Erythroblast (primary cell): ENCODE results near the gene PCBP3.
A peak's percentile ranks its signal among the peaks of the same experiment; 100 is the strongest.
"Not testable (repeated sequence)": the region's sequence is repeated elsewhere in the genome, so short reads cannot be mapped to it uniquely, and the experiment has no call there.

Experiments used
- DNase-seq, 2 experiments: peaks; one replicate each; lab custom pipeline; 2025; lab: John Stamatoyannopoulos, UW
- GATA1 ChIP-seq: IDR thresholded peaks from 2 replicates; pipeline ENCODE4 v1.6.1; 2011; ENCODE audit warnings: low read depth, mild to moderate bottlenecking, control low read depth, low read length, moderate library complexity
- POLR2A ChIP-seq: IDR thresholded peaks from 2 replicates; pipeline ENCODE4 v1.6.1; 2011; ENCODE audit warnings: mild to moderate bottlenecking, low read length

PCBP3 gene

DNA sequence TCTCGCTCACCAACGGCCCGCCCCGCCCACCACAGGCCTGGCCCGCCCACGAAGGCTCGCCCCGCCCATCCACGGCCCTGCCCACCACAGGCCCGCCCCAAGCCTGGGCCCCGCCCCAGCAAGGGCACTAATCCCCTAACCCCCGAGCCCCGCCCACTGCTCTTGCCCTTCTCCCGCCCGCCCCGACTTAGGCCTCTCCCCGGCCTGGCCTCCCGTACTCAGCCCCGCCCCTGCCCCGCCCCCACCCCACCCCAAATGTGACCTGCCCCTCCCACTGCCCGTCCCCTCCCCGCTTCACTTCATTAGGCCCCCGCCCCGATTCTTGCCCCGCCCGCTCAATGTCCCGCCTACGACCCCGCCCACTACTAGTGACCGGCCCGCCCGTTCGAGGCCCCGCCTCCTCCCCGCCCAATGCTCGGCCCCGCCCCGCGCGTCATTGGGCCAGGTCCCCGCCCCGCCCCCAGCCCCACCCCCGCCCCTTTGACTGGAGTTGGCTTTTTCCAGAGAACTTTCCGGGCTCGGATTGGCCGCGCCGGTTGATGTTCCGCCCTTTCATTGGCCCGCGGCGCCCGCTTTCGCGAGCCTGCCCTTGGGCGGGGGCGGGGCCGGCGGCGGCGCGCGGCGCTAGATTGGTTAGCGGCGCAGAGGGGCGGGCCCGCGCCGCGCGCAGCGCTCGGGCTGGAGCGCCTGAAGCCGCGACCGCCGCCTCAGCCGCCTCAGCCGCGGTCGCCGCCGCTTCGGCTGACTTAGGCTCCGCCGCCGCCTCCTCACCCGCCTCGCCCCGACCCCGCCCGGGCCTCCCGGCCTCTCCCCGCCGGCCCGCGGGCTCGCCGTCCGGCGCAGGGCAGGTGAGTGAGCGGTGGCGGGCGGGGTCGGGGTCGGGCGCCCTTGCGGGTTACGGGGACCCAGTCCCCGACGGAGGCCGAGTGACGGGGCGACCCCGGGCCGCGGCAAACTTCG lies at the start of gene PCBP3:
TSS of gene PCBP3 (plus strand) at position 705 of the 960 bp plus-strand sequence. CDS start 206,361 bp downstream, outside the sequence.
- peak; percentile 90 to 94 for DNase-seq
- TF ChIP-seq POLR2A (no peak), GATA1 (no peak)

DNA sequence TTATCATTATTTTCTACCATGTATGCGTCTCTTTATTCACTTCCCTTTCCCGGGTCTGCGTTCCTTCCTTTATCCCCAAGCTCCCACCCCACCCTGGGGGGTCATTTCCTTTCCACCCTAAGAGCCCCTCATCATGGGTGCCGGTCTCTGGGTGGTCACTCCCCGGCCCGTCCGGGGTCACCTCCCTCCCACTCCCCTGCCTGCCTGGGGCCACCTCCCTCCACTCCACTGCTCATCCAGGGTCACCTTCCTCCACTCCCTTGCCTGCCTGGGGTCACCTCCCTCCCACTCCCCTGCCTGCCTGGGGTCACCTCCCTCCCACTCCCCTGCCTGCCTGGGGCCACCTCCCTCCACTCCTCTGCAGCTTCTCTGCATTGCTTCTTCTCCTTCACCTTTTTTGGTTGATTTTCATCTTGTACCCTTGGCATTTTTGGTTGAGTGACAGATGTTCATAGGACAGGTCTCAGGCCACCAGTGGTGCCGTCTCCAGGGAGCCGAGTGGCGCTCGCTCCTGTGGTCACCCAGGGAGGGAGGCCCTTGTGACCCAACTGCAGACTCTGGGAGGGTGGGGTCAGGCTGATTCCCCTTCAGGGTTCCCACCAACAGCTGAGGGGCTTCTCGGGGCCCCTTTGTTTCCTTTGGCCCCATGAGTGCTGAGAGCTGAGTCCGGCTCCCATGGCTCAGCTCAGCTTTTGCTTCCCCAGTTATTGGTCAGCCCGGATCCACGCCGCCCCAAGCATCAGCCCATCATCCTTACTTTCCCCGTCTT lies 48.6 kb upstream of the PCBP3 start:
- no peak for TF ChIP-seq POLR2A
- no peak for TF ChIP-seq GATA1
- no peak for DNase-seq

DNA sequence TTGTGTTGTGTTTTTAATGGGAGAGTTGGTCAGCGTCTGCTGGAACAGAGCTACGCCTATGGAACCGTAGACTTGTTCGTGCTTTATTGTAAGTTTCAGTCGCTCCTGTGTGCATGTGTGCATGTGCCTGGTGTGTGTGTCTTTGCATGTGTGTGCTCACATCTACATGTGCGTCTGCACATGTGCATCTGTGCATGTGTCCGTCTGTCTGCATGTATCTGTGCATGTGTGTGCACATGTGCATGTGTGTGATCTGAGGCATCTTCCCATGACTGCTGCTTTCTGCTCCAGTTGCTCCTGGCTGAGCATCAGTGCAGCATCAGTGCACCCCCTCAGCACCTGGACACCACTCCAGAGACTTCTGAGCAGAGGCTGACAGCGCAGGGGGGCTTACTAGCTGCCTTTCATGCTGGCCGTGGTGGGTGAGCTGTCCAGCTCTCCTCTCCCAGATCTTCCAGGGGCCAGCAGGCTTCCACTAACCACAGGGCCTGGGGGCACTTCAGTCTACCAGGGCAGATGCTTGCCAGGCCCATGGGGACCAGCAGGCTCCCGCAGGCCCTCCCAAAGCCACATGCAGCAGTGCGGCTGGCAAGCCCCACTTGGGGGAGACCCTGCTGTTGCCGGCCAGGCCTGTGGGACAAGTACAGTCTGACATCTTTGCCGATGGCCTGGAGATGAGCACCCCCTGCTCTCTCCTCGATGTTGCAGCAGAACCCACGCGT lies 47.8 kb upstream of the PCBP3 start:
- DNase-seq: no peak
- TF ChIP-seq GATA1: no peak
- TF ChIP-seq POLR2A: no peak

DNA sequence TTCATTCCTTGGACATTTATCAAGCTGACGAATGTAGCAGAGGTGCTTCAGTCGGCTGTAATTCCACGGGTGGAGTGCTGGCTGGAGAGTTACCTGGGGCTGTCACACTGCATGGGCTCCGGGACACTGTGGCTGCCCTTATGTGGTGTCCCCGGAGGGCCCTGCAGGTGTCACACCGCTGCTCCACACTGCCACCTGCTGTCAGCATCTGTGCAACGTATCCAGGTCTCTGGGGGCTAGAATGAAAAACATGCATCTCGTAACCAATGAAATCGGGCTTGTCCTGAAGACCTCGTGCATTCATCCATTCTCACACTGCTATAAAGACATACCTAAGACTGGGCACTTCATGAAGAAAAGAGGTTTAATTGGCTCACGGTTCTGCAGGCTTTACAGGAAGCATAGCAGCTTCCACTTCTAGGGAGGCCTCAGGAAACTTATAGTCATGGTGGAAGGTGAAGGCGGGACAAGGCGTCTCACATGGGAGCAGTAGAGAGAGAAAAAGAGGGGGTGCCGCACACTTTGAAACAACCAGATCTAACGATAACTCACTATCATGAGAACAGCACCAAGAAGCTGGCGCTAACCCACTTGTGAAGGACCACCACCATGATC lies 46.7 kb upstream of the PCBP3 start:
- TF ChIP-seq POLR2A: no peak
- TF ChIP-seq GATA1: no peak
- DNase-seq: peak; percentile 62 to 79

DNA sequence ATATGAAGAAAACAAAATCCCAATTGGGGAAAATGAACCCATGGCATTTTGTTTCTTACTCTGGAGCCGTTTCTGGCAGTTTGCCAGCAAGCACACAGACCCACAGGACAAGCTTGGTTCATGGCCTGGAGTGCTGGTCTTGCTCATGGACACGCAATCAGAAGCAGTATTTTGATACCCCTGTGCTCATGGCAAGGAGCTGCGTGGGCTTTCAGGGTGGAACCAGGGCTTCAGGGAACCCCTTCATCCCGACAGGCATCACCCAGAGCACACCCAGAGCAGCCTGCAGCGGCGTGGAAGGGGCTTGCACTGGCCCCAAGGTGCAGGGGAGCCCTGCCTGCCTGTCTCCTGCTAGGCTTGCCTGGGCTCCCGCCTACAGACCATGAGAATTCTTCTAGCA lies 45.4 kb upstream of the PCBP3 start:
- TF ChIP-seq GATA1 (no peak), POLR2A (no peak)
- DNase-seq: peak in 1 of 2 experiments; percentile 13

DNA sequence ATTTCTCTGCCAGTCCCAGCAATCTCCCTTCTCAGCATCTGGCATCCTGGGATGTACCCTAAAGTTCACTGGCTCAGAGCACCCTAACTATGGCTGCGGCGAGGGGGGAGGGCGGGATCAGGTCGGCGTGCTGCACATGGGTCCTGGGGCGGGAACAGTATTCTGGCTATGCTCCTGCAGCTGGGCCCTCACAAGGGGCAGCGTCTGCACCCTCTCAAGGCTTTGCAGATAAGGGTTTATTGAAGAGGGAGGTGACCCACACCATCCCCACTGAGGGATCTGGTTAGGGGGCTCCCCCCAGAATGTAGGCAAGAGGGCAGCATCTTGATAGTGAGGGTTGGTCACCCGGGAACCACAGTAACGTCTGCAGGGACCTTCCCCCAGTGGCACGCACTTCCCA lies 44.9 kb upstream of the PCBP3 start:
- no peak for TF ChIP-seq GATA1
- TF ChIP-seq POLR2A: no peak
- no peak for DNase-seq

DNA sequence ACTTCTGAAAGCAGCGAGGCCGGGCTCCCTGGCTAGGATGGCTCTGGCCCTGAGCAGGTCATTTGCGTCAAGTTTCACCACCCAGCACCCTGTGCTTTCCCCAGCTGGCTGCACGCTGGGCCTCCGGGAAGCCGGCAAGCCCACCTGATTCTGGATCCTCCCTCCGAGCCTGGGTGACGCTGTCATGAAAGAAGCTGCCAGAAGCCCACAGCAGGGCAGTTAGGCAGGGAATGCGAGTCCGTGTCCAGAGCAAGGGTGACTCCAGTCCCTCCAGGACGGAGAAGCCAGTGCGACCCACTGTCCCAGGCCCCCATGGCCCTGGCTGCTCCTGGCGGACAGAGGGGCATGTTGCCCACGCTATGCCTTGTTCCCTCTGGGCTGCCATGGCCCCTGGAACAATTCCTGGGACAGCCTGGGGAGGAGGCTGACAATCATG lies 44.4 kb upstream of the PCBP3 start:
- TF ChIP-seq GATA1 (no peak), POLR2A (no peak)
- DNase-seq: no peak

DNA sequence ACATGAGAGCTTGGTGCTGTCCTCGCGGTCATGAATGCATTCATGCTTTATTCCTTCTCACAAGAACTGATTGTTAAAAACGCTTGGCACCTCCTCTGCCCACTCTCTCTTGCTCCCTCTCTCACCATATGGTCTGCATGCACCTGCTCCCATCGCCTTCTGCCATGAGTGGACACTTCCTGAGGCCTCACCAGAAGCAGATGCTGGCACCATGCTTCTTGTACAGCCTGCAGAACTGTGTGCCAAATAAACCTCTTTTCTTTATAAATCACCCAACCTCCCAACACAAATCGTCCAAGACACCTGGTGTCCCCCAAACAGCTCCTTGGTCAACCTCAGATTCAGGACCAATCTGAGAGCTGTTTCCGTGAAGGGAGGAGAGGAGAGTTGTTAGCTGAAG lies 43.3 kb upstream of the PCBP3 start:
- no peak for DNase-seq
- TF ChIP-seq POLR2A (no peak), GATA1 (no peak)

DNA sequence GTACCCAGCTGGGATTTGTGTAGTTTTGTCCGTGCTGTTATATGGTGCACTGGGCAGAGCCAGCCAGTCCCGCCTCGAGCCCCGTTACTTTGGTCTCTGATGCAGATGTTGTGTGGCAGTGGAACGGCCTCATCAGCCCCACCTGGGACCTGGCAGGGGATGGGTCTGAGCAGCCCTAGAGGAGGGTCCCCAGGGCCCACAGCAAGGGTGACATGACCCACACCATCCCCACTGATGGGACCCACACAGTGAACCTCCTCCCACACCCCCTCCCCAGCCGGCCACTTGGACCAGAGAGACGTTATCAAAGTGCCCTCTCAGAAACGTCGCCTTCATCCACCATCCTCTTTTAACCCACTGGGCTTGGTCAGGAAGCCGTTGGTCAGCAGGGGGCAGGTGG lies 42.0 kb upstream of the PCBP3 start:
- DNase-seq: no peak
- TF ChIP-seq POLR2A (no peak), GATA1 (no peak)

DNA sequence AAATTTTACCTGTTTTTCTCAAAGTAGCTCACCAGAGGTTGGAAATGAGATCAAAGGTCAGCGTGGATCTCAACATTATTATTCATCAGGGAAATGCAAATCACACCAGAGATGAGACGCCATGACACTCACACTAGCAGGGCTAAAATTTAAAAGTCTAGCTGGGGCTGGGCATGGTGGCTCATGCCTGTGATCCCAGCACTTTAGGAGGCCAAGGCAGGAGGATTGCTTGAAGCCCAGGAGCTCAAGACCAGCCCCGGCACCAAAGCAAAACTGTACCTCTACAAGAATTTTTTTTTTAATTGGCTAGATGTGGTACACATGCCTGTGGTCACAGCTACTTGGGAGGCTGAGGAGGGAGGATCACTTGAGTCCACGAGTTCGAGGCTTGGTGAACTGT lies 41.4 kb upstream of the PCBP3 start:
- no peak for TF ChIP-seq GATA1
- no peak for TF ChIP-seq POLR2A
- no peak for DNase-seq

DNA sequence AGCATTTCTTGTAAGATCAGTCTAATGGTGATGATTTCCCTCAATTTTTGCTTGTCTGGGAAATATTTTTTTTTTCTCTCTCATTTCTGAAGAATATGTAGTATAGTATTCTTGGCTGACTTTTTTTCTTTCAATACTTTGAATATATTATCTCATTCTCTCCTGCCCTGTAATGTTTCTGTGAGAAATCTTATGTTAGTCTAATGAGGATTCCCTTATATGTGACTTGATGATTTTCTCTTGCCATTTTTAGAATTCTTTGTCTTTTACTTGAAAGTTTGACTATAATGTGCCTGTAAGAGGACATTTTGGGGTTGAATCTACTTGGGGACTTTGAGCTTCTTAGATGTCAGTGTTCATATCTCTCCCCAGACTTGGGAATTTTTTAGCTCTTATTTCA lies 40.0 kb upstream of the PCBP3 start:
- no peak for TF ChIP-seq POLR2A
- no peak for TF ChIP-seq GATA1
- no peak for DNase-seq

DNA sequence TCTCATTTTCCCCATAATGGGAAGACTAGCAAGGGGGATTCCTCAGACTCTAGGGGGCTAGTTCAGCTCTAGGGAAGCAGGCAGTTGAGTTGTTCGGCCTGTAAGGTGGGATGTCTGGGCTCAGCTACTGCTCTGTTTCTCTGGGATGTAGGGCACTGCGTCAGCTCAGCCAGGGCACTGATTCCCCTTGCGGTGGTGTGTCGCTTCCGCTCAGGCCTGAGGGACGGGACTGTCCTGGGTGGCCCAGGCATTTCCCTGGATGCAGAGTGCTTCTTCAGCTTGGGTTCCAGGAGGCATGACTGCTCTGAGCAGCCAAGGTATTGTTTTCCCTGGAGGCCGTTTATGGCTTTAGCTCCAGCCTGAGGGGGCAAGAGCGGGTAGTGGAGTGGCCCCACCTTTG lies 38.8 kb upstream of the PCBP3 start:
- DNase-seq: not testable (repeated sequence)

DNA sequence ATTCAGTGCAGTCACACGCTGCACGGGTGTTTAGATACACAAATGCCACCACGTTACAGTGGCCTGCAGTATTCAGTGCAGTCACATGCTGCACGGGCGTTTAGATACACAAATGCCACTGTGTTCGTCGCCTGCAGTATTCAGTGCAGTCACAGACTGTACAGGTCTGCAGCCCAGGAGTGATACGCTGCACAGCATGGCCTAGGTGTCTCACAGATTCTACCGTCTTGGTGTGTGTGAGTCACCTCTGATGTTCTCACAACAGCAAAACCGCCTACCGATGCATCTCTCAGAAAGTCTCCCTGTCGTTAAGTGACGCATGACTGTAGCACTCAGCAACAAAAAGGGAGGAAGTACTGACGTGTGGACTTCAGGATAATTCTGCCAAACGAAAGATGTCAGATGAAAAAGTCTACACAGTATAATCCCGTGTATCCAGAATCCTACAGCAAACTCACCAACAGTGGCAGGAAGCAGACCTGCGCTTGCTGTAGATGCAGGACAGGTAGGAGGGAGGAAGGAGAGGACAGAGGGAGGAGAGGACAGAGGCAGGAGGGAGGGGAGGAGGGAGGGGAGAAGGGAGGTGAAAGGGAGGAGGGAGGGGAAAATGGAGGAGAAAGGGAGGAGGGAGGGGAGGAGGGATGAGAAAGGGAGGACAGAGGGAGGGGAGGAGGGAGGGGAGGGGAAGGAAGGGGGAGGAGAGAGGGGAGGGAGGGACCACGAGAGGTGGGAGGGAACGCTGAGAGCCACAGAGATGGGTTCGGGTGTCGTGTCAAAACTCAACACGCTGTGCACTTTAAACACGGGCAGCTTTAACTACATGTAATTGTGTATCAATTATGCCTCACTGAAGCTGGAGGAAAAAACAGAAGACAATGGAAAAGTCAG lies 36.3 kb upstream of the PCBP3 start:
- no peak for TF ChIP-seq POLR2A
- no peak for TF ChIP-seq GATA1
- DNase-seq: no peak
